NCI-H146 (cell line): ENCODE data around the gene FAM83B.
"Not testable (repeated sequence)": the region's sequence is repeated elsewhere in the genome, so short reads cannot be mapped to it uniquely, and the experiment has no call there.

ENCODE experiments used
- DNase-seq: peaks from one replicate; lab custom pipeline; 2025; lab: John Stamatoyannopoulos, UW

Gene FAM83B

GRCh38 chr6:54899442-54899841 lies 52.9 kb downstream of the FAM83B start:
- DNase-seq = no peak

GRCh38 chr6:54899986-54900385 lies 53.4 kb downstream of the FAM83B start:
- DNase-seq = no peak

- no peak for DNase-seq
These were observed 54.1 kb downstream of the FAM83B start for GRCh38 chr6:54900666-54901065.

GRCh38 chr6:54903884-54904283 lies 57.3 kb downstream of the FAM83B start:
- no peak for DNase-seq

GRCh38 chr6:54907355-54907754 lies 60.8 kb downstream of the FAM83B start:
- no peak for DNase-seq

GRCh38 chr6:54909184-54909583 lies 62.6 kb downstream of the FAM83B start:
- no peak for DNase-seq

GRCh38 chr6:54910431-54910884 lies 63.9 kb downstream of the FAM83B start:
- no peak for DNase-seq

- no peak for DNase-seq
These were observed 64.3 kb downstream of the FAM83B start for GRCh38 chr6:54910921-54911320.

- no peak for DNase-seq
These were observed 66.6 kb downstream of the FAM83B start for GRCh38 chr6:54913211-54913610.

- no peak for DNase-seq
These were observed 70.3 kb downstream of the FAM83B start for GRCh38 chr6:54916858-54917257.

GRCh38 chr6:54920628-54921027 lies 74.1 kb downstream of the FAM83B start:
- no peak for DNase-seq

GRCh38 chr6:54921891-54922290 lies 75.3 kb downstream of the FAM83B start:
- DNase-seq = no peak

GRCh38 chr6:54929245-54929909 lies 82.8 kb downstream of the FAM83B start:
- DNase-seq = no peak

GRCh38 chr6:54932622-54933021 lies 86.1 kb downstream of the FAM83B start:
- no peak for DNase-seq

- DNase-seq = no peak
These were observed 89.2 kb downstream of the FAM83B start for GRCh38 chr6:54935739-54936138.

GRCh38 chr6:54937371-54937770 lies 90.8 kb downstream of the FAM83B start:
- no peak for DNase-seq

GRCh38 chr6:54957698-54958097 lies 111.1 kb downstream of the FAM83B start:
- no peak for DNase-seq

- no peak for DNase-seq
These were observed 111.9 kb downstream of the FAM83B start for GRCh38 chr6:54958446-54958845.

GRCh38 chr6:54959820-54960219 lies 113.2 kb downstream of the FAM83B start:
- no peak for DNase-seq

GRCh38 chr6:54961372-54961771 lies 114.8 kb downstream of the FAM83B start:
- not testable (repeated sequence) for DNase-seq

- no peak for DNase-seq
These were observed 123.8 kb downstream of the FAM83B start for GRCh38 chr6:54970337-54970736.

- no peak for DNase-seq
These were observed 125.3 kb downstream of the FAM83B start for GRCh38 chr6:54971825-54972224.

GRCh38 chr6:54979161-54979560 lies 132.6 kb downstream of the FAM83B start:
- DNase-seq = not testable (repeated sequence)
